ENCODE data around the gene SPDYE6. TPM values are rescaled to one million over a fixed set of nuclear protein-coding genes. Genes with fewer than 3 reads are reported as not detected.

The SPDYE6 gene
- total RNA-seq, 1 donor from 2014 or later: not detected

DNA sequence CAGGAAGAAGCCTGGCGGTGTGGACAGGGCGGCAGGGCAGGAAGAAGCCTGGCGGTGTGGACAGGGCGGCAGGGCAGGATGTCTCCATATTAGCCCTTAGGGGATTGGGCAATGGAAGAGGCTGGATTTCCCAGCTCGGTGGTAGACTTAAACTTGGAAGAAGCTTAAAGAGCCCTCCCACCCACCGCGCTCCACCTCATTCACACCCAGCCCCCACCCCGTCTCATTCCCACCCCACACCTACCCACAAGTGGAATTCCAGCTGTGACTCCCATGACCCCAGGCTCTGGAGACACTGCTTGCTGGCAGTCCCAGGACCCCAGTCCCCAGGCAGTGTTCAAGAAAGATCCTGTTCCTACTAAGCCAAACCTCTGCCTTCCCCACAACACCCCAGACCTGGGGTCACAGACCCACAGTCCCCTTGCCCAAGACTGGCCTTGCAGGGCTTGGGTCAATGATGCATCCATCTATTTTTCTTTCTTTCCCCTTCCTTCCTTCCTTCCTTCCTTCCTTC lies 34.0 kb downstream of the SPDYE6 start:
- no peak for DNase-seq (ENCODE audit: extremely low spot score in 2 of 2)
- Histone ChIP-seq H3K27me3 (no peaks in the 10 kb centered on the region), H3K36me3 (no peaks in the 10 kb centered on the region), H3K4me3 (no peak overlapping the region), H3K9me3 (no peaks in the 10 kb centered on the region), H3K27ac (no peak overlapping the region), H3K4me1 (no peaks in the 10 kb centered on the region)
- TF ChIP-seq POLR2AphosphoS5 (IDR thresholded peaks at IDR 0.05; ENCODE audit: insufficient read depth in 1 of 2, low read depth in 1 of 2) (no peak), CTCF (IDR thresholded peaks at IDR 0.05) (no peak), POLR2A (IDR thresholded peaks at IDR 0.05) (no peak)
- intact Hi-C loops (cut with DNase I): no loop called here

DNA sequence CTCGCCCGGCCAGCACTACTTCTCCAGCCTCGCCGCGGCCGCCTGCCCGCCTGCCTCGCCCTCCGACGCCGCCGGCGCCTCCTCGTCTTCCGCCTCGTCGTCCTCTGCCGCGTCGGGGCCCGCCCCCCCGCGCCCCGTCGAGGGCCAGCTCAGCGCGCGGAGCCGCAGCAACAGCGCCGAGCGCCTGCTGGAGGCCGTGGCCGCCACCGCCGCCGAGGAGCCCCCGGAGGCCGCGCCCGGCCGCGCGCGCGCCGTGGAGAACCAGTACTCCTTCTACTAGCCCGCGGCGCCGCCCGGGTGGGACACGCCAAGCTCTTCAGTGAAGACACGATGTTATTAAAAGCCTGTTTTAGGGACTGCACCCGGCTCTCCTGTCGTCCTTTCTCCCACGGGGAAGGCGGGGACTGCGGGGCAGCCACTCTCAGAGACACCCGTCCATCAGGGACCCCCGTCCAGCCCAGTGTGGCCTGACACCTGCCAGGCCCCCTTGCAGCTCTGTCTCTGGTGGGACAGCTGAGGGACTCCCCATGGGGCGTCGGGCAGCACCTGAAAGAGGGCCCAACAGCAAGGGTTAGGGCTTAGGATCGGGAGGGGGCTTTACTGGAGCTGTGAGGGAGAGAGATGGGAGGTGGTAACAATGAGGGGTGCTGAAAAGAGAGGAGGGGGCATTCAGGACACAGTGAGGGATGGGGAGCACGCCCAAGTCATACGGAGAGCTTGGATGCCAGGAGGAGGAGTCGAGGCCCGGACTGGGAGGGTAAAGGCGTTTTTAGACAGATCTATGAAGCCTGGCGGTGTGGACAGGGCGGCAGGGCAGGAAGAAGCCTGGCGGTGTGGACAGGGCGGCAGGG lies 34.7 kb downstream of the SPDYE6 start:
- no peaks in the 10 kb centered on the region for H3K4me1 ChIP-seq
- TF ChIP-seq POLR2AphosphoS5 (IDR thresholded peaks at IDR 0.05; ENCODE audit: insufficient read depth in 1 of 2, low read depth in 1 of 2): no peak
- TF ChIP-seq CTCF (IDR thresholded peaks at IDR 0.05): no peak
- no peak for TF ChIP-seq POLR2A (IDR thresholded peaks at IDR 0.05)
- DNase-seq (ENCODE audit: extremely low spot score in 2 of 2): no peak
- no peaks in the 10 kb centered on the region for H3K36me3 ChIP-seq
- intact Hi-C loops (cut with DNase I): no loop called here
- no peaks in the 10 kb centered on the region for H3K9me3 ChIP-seq
- no peaks in the 10 kb centered on the region for H3K27me3 ChIP-seq
- H3K27ac ChIP-seq: no peak overlapping the region
- H3K4me3 ChIP-seq: no peak overlapping the region

DNA sequence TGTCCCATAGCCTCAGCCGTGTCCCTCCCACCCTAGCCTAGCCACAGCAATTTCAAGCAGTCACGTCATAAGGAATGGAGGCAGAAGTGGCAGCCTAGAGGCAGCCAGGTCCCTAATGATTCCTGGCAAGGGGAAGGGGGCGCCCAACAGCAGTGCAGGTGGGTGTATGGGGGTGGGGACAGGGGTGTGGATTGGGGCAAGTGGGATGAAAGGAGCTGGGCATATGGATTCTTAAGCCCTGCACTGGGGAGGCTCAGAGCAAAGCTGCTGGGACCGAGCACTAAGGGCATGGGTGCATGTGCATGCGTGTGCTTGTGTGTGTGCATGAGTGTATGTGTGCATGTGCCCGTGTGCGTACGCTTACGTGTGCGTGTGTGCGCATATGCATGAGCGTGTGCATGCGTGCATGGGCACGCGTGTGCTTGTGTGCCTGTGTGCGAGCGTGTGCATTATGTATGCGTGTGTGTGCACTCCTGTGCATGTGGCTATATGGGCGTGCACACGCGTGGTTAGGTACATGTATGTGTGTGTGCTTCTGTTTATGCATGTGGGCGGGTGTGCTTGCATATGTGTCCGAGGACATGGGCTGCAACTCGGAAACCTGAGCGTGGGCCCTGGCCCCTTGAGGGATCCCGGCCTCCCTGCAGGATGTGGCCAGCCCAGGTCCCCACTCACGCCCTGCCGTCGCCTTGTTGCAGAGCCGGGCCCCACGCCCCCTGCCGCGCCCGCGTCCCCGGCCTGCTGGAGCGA lies 35.5 kb downstream of the SPDYE6 start:
- no peaks in the 10 kb centered on the region for H3K4me1 ChIP-seq
- TF ChIP-seq CTCF (IDR thresholded peaks at IDR 0.05): no peak
- no peak for TF ChIP-seq POLR2AphosphoS5 (IDR thresholded peaks at IDR 0.05; ENCODE audit: insufficient read depth in 1 of 2, low read depth in 1 of 2)
- TF ChIP-seq POLR2A (IDR thresholded peaks at IDR 0.05): no peak
- DNase-seq (ENCODE audit: extremely low spot score in 2 of 2): no peak
- no peaks in the 10 kb centered on the region for H3K9me3 ChIP-seq
- H3K27ac ChIP-seq: no peak overlapping the region
- H3K27me3 ChIP-seq: no peaks in the 10 kb centered on the region
- H3K4me3 ChIP-seq: no peak overlapping the region
- no peaks in the 10 kb centered on the region for H3K36me3 ChIP-seq
- intact Hi-C loops (cut with DNase I): no loop called here

DNA sequence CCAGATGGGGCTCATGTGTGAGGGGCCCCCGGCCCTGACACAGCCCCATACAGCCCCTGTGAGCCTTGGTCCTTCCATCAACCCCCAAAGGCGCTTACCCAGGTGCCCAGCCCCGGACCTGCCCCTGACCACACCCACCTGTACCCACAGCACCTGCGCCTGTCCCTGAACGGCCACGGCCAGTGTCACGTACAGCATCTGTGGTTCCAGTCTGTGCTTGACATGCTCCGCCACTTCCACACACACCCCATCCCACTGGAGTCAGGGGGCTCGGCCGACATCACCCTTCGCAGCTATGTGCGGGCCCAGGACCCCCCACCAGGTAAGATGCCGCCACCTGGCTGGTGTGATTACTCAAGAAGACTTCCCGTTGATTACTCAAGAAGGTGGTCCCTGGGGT lies 36.1 kb downstream of the SPDYE6 start:
- Histone ChIP-seq H3K27me3 (no peaks in the 10 kb centered on the region), H3K9me3 (no peaks in the 10 kb centered on the region), H3K36me3 (no peaks in the 10 kb centered on the region), H3K27ac (no peak overlapping the region), H3K4me1 (no peaks in the 10 kb centered on the region), H3K4me3 (no peak overlapping the region)
- no peak for DNase-seq (ENCODE audit: extremely low spot score in 2 of 2)
- intact Hi-C loops (cut with DNase I): no loop called here
- TF ChIP-seq POLR2AphosphoS5 (IDR thresholded peaks at IDR 0.05; ENCODE audit: insufficient read depth in 1 of 2, low read depth in 1 of 2): no peak
- no peak for TF ChIP-seq CTCF (IDR thresholded peaks at IDR 0.05)
- no peak for TF ChIP-seq POLR2A (IDR thresholded peaks at IDR 0.05)

Data from vagina (tissue), 2 donors.